ENCODE measurements around the gene NRARP. TPM values are rescaled to one million over a fixed set of nuclear protein-coding genes. Genes with fewer than 3 reads are reported as not detected.
A peak's percentile ranks its signal among the peaks of the same experiment; 100 is the strongest.
"Not testable (repeated sequence)": the region's sequence is repeated elsewhere in the genome, so short reads cannot be mapped to it uniquely, and the experiment has no call there.

The NRARP gene
- polyA plus RNA-seq, 6 donors from 2014 or later: 0.37 TPM; not detected in 5

GRCh38 chr9:137271696-137272076 is 30.4 kb downstream of the NRARP start:
- Mint-ChIP-seq H3K27ac (peak overlapping the region in 1 of 6 donors; percentile 44), H3K27me3 (no peaks in the 10 kb centered on the region)
- no peak for ATAC-seq (ENCODE audit: low read depth in 2 of 2)

DNA sequence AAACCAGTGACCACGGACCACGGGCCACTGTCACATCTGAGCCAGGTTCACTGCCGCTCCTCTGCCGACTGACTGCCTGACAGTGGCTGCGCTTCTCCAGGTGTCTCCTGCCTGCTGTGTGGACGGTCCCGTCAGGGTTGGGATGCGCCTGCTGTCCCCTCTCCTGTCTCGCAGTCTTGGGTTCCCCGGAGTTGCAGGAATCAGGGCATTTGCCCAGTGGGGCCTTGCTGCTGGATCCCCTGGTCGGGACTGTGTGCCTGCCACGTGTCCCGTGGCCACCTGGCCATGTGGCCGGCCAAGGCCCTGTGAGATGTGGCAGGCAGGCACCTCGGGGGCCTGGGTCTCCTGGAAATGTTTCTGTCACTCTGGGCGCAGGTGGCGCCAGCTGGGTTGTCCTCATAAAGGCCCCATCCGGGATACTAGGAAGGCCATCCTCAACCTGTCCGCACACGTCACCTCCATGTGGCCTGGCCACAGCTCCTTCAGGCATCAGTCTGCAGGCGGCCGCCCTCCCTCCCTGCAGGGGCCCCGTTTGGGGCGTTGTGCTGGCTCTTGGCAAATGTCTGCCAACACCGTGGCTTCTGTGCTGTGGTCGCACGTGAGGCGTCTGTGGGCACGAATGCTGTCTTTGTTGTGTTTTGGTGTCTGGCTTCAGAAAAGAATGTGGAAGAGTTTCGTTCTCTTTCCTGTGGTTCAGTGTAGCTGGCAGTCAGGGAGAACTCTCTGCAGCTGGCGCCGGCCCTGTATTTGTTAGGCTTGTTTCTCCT is 31.0 kb downstream of the NRARP start:
- Mint-ChIP-seq H3K27ac (peak overlapping the region in 1 of 6 donors; percentile 44), H3K36me3 (peaks cover 5 to 8% of the 10 kb centered on the region in 2 donors), H3K4me3 (peak overlapping the region in 1 of 8 donors; percentile 16), H3K9me3 (no peaks in the 10 kb centered on the region), H3K27me3 (no peaks in the 10 kb centered on the region), H3K4me1 (peaks cover 36 to 44% (median 44%) of the 10 kb centered on the region in 3 donors)
- ATAC-seq (ENCODE audit: low read depth in 2 of 2) (no peak), DNase-seq (no peak)

More at GRCh38 chr9:137271696-137272076, 30.4 kb downstream of the NRARP start:
- H3K36me3 Mint-ChIP-seq: peaks cover 5 to 8% of the 10 kb centered on the region in 2 donors
- no peaks in the 10 kb centered on the region for H3K9me3 Mint-ChIP-seq
- H3K4me1 Mint-ChIP-seq: peaks cover 38 to 48% (median 47%) of the 10 kb centered on the region in 3 donors
- DNase-seq: no peak
- no peak overlapping the region for H3K4me3 Mint-ChIP-seq

DNA sequence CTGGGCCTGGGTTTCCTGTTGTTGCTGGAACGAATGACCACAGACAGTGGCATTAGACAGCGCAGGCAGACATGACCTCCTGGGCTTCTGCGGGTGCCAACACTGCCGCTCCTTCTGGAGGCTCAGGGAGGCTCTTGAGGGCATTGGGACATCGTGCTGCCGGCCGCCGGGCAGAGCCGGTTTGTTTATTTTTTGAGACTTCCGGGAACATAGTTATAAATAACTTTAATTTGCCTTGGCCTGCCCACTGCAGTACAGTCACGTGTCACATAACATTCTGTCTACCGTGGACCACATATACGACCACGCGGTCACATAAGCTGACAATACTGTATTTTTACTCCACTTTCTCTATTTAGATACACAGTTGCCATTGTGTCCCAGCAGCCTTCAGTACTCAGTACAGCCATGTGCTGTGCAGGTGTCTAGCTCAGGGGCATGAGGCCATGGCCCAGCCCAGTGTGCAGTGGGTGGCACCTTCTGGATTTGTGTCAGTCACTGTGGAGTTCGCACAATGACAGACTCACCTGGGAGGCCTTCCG is 32.8 kb downstream of the NRARP start:
- H3K27ac Mint-ChIP-seq: peak overlapping the region in 2 of 6 donors; percentile 10 to 50
- H3K4me1 Mint-ChIP-seq: peaks cover 21 to 27% (median 27%) of the 10 kb centered on the region in 3 donors
- ATAC-seq (ENCODE audit: low read depth in 2 of 2): peak; percentile 36 to 67
- H3K36me3 Mint-ChIP-seq: peaks cover 5 to 8% of the 10 kb centered on the region in 2 donors
- H3K4me3 Mint-ChIP-seq: peak overlapping the region in 6 of 8 donors; percentile 27 to 59 (median 48)
- H3K9me3 Mint-ChIP-seq: no peaks in the 10 kb centered on the region
- no peaks in the 10 kb centered on the region for H3K27me3 Mint-ChIP-seq
- DNase-seq: no peak

DNA sequence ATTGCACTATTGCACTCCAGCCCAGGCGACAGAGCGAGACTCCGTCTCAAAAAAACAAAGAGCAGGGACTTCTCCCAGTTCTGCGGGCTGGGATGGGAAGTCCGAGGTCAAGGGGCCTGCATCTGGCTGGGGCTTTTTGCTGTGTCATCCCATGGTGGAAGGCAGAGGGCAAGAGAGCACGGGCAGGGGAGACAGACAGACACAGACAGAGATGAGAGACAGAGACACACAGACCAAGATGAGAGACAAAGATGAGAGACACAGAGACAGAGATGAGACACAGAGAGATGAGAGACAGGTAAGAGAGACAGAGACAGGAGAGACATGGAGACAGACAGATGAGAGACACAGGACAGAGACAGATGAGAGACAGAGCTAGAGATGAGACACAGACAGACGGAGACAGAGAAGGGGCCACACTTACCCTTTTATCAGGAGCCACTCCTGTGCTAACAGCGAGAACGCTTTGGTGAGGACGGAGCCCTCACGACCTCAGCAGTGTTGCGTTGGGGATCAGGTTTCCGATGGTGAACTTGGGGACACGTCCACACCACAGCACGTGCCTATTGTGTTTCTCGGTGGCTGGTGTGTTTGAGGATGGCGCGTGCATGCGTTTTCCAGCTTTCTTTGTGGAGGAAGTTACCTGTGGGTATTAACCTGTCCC is 33.4 kb downstream of the NRARP start:
- Mint-ChIP-seq H3K4me3 (peak overlapping the region in 6 of 8 donors; percentile 27 to 61 (median 53)), H3K27ac (peak overlapping the region in 4 of 6 donors; percentile 31 to 68 (median 46))
- no peak for DNase-seq

GRCh38 chr9:137267933-137268355 is 34.1 kb downstream of the NRARP start:
- H3K4me1 Mint-ChIP-seq: peaks cover 24 to 32% (median 26%) of the 10 kb centered on the region in 3 donors
- peak overlapping the region in 7 of 8 donors; percentile 29 to 61 (median 51) for H3K4me3 Mint-ChIP-seq
- H3K27ac Mint-ChIP-seq: peak overlapping the region; percentile 20 to 84 (median 58)

More for the DNA sequence above, 33.4 kb downstream of the NRARP start:
- peaks cover 5 to 8% of the 10 kb centered on the region in 2 donors for H3K36me3 Mint-ChIP-seq
- H3K4me1 Mint-ChIP-seq: peaks cover 21 to 29% (median 26%) of the 10 kb centered on the region in 3 donors
- peak in 1 of 2 donors; percentile 15 for ATAC-seq (ENCODE audit: low read depth in 2 of 2)
- H3K27me3 Mint-ChIP-seq: no peaks in the 10 kb centered on the region
- H3K9me3 Mint-ChIP-seq: no peaks in the 10 kb centered on the region

GRCh38 chr9:137266585-137267453 is 35.3 kb downstream of the NRARP start:
- DNase-seq (no peak), ATAC-seq (ENCODE audit: low read depth in 2 of 2) (no peak)
- Mint-ChIP-seq H3K4me3 (no peak overlapping the region), H3K9me3 (peaks cover 0 to under 1% (median 0%) of the 10 kb centered on the region in 7 donors), H3K27me3 (no peaks in the 10 kb centered on the region), H3K27ac (no peak overlapping the region), H3K36me3 (peaks cover 5 to 8% of the 10 kb centered on the region in 2 donors), H3K4me1 (peaks cover 25 to 32% (median 26%) of the 10 kb centered on the region in 3 donors)

More at GRCh38 chr9:137267933-137268355, 34.1 kb downstream of the NRARP start:
- Mint-ChIP-seq H3K9me3 (no peaks in the 10 kb centered on the region), H3K36me3 (peaks cover 5 to 8% of the 10 kb centered on the region in 2 donors), H3K27me3 (no peaks in the 10 kb centered on the region)
- no peak for DNase-seq
- peak; percentile 33 to 36 for ATAC-seq (ENCODE audit: low read depth in 2 of 2)

- DNase-seq: no peak
- H3K9me3 Mint-ChIP-seq: peaks cover 0 to 2% (median 0%) of the 10 kb centered on the region in 7 donors
- no peak overlapping the region for H3K27ac Mint-ChIP-seq
- no peaks in the 10 kb centered on the region for H3K27me3 Mint-ChIP-seq
- ATAC-seq (ENCODE audit: low read depth in 2 of 2): no peak
- H3K4me3 Mint-ChIP-seq: no peak overlapping the region
- H3K36me3 Mint-ChIP-seq: peaks cover 5 to 8% of the 10 kb centered on the region in 2 donors
- H3K4me1 Mint-ChIP-seq: peaks cover 23 to 28% (median 26%) of the 10 kb centered on the region in 3 donors
Measured at GRCh38 chr9:137266162-137266527, 35.9 kb downstream of the NRARP start.

DNA sequence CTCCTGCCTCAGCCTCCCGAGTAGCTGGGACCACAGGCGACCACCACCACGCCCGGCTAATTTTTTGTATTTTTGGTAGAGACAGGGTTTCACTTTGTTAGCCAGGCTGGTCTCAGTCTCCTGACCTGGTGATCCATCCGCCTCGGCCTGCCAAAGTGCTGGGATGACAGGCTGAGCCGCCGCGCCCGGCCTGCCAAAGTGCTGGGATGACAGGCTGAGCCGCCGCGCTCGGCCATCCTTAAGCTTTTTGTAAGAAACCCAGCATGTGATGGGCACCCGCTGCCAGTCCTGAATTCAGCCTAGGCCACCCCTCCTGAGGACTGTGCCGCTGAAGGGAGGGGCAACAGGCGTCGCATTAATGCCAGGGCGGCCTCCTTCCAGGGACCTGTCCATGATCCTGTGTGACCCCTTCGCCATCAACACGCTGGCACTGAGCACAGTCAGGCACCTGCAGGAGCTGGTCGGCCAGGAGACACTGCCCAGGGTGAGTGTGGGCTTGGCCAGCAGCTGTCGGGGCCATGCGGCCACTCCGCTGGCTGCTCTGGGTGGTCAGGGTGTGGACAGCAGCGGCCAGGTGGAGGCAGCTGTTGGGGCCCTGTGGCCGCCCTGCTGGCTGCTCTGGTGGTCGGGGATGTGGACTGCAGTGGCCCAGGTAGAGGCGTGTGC is 36.4 kb downstream of the NRARP start:
- H3K36me3 Mint-ChIP-seq: peaks cover 5 to 8% of the 10 kb centered on the region in 2 donors
- no peak overlapping the region for H3K27ac Mint-ChIP-seq
- no peak overlapping the region for H3K4me3 Mint-ChIP-seq
- H3K27me3 Mint-ChIP-seq: no peaks in the 10 kb centered on the region
- DNase-seq: no peak
- ATAC-seq (ENCODE audit: low read depth in 2 of 2): no peak
- H3K4me1 Mint-ChIP-seq: peaks cover 23 to 28% (median 26%) of the 10 kb centered on the region in 3 donors
- peaks cover 0 to 2% (median 0%) of the 10 kb centered on the region in 7 donors for H3K9me3 Mint-ChIP-seq

GRCh38 chr9:137264067-137264466 is 38.0 kb downstream of the NRARP start:
- H3K4me1 Mint-ChIP-seq: peaks cover 17 to 21% (median 20%) of the 10 kb centered on the region in 3 donors
- H3K9me3 Mint-ChIP-seq: peaks cover 0 to 2% (median 0%) of the 10 kb centered on the region in 7 donors
- no peak for DNase-seq
- ATAC-seq (ENCODE audit: low read depth in 2 of 2): no peak
- H3K27ac Mint-ChIP-seq: no peak overlapping the region
- H3K4me3 Mint-ChIP-seq: no peak overlapping the region
- H3K36me3 Mint-ChIP-seq: peaks cover 5 to 8% of the 10 kb centered on the region in 2 donors
- no peaks in the 10 kb centered on the region for H3K27me3 Mint-ChIP-seq

GRCh38 chr9:137263506-137263905 is 38.6 kb downstream of the NRARP start:
- Mint-ChIP-seq H3K36me3 (peaks cover under 1 to 3% of the 10 kb centered on the region in 2 donors), H3K27me3 (no peaks in the 10 kb centered on the region), H3K9me3 (peaks cover 0 to 2% (median 0%) of the 10 kb centered on the region in 7 donors), H3K4me1 (peaks cover 13 to 17% (median 16%) of the 10 kb centered on the region in 3 donors), H3K27ac (no peak overlapping the region), H3K4me3 (peak overlapping the region in 1 of 8 donors; percentile 42)
- DNase-seq (no peak), ATAC-seq (ENCODE audit: low read depth in 2 of 2) (no peak)

DNA sequence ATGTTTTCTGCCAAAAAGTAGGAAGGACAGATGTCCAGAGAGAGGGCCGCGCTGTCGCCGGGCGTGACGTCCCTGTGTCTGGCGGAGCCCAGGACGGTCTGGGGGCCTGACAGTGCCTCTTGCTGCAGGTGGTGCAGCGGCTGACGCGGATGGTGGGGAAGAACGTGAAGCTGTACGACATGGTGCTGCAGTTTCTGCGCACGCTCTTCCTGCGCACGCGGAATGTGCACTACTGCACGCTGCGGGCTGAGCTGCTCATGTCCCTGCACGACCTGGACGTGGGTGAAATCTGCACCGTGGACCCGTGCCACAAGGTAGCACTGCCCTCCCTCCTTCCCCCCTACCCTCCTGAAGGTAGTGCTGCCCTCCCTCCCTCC is 39.2 kb downstream of the NRARP start:
- no peak for ATAC-seq (ENCODE audit: low read depth in 2 of 2)
- no peak for DNase-seq
- Mint-ChIP-seq H3K4me3 (no peak overlapping the region), H3K4me1 (peaks cover 10 to 12% (median 12%) of the 10 kb centered on the region in 3 donors), H3K9me3 (peaks cover 0 to 2% (median 0%) of the 10 kb centered on the region in 7 donors), H3K27ac (no peak overlapping the region), H3K27me3 (no peaks in the 10 kb centered on the region), H3K36me3 (no peaks in the 10 kb centered on the region)

GRCh38 chr9:137262173-137262908 is 39.7 kb downstream of the NRARP start:
- not testable (repeated sequence) for H3K4me3 Mint-ChIP-seq; H3K27me3 Mint-ChIP-seq; DNase-seq; H3K4me1 Mint-ChIP-seq; H3K36me3 Mint-ChIP-seq; H3K27ac Mint-ChIP-seq; H3K9me3 Mint-ChIP-seq; ATAC-seq (ENCODE audit: low read depth in 2 of 2)

Measured in naive B cell (primary cell).